GM18951 (cell line): Measurements from ENCODE around the gene GATM.
"Not testable (repeated sequence)": the region's sequence is repeated elsewhere in the genome, so short reads cannot be mapped to it uniquely, and the experiment has no call there.

ENCODE experiments used
- POLR2A ChIP-seq: IDR thresholded peaks from 4 replicates; pipeline ENCODE4 v1.6.1; 2011; ENCODE audit warnings: mild to moderate bottlenecking; ENCODE audit not compliant: insufficient read length, insufficient read depth; ENCODE audit errors: extremely low read depth
- in situ Hi-C: fragments of 300-500 bp; cut with MboI; formaldehyde crosslinking; loops from one replicate; pipeline ENCODE4 v1.12.0; 2022; ENCODE audit warnings: low sequenced_read_pairs, mixed read lengths, inconsistent platforms; ENCODE audit not compliant: unreplicated experiment

The GATM gene

DNA sequence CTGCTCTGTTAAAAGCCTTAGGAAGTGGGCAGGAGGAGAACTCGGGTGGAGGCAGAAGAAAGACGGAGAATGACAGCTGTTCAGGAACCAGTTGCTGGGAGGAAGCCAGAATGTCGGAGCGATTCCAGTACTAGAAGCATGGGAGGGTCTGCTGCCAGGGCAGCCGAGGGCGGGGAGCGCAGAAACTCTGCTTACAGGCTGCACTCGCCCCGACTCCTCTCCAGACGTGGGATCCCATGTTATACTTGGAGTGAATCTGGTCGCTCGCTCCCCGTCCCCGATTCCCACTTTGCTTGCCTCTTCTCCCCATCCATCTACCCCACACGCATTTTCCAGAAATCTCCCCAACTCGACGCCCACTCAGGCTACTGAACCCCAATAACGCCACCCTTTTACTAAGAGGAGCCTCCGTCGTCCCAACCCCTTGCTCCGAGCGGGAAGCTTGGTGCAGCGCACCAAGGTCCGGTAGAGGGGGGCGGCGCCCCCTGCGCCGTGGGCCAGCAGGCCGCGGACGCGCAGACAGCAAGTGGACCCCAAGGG, 665 bp downstream of the GATM start:
- in situ Hi-C loops, result no loop called here
- TF ChIP-seq POLR2A, result no peak

DNA sequence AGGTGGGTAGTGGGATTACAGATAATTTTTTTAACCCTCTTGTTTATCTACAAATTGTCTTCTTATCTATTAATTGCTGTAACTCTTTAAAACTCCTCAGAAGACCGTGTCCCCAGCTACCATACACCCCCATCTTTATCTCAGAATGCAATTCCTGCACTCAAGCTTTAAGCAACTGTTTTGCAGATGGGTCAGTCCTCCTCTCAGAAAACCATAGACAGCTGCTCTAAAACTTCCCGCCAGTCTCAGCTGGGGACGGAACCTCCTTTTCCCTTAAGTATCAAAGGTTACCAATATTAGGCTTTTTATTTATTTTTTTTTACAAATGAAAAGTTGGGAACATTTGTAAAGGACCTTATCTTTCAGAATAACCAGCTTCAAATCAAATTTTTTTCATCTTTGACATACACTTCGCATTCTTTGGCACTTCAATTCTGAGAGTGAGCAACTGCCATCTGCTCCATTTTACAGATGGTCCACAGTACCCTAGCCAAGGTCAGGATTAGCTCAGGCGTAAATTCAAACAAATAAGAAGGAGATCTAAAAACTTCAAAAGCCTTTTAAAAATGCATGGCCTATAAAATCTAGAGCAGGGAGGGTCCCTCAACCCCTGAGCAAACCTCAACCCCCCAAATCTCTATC, 1.3 kb downstream of the GATM start:
- TF ChIP-seq POLR2A, result no peak
- in situ Hi-C loops, result no loop called here

DNA sequence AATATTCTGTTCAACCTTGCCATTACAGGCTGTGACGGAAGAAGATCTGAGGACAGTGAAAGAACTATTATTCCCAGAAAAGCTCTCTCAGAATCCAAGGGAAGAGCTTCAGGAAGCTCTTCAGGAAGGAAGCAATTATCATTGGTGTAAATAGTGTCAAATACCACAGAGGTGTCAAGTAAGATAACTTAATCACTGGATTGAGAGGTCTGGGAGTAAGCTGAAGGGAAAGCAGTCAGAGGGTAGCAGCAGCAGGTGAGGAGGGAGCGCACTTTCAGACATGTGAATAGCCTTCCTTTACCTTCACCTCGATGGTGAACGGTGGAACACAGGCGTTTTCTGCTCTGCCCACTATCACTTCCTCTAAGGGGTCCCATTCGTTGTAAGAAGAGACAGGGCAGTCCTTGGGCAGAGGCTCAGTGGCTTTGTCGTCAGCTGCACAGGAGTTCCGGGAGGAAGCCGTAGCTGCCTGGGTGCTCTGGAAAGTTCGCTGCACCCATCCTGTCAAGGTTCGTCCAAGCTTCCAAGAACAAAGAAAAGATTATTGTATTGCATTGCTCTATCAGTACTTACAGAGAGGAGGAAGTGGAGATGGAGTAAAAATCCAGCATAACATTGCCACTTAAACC, 1.9 kb downstream of the GATM start:
- in situ Hi-C loops, result no loop called here
- no peak for TF ChIP-seq POLR2A

DNA sequence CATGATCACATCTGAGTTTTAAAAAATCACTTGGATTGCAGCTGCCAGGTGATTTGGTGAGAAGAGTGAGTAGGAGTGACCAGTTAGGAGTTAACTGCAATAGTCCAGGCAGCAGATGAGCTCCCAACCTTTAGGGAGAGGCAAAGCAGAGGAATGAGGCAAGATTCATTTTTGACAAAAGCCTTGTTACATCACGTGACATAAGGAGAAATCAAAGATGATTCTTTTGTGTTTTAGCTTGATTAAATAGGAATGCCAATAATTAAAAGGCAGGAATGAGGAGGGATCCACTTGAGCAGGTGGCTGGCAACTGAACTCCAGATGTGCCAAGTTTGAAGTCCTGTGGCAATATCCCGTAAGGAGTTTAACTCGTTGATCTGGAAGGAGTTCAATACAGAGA, 2.5 kb downstream of the GATM start:
- in situ Hi-C loops, result no loop called here

DNA sequence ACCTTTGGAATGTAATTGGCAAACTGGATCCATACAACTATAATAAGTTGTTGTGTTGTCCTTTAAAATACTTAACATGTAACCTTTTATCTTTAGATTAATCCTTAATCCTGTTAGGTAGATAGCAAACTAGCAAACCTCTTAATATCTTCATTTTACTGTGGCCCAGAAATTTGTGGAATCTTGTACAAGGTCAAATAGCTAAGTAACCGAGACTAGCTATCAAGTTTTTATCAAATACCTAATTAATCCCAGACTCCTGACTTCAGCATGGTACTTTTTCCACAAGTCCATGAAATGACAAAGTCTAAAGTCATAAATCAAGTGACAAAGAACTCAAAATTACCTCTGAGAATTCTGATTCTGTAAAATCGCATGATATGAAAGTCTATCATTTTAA, 4.4 kb downstream of the GATM start:
- no peak for TF ChIP-seq POLR2A
- in situ Hi-C loops, result no loop called here

More for the DNA sequence above, 2.5 kb downstream of the GATM start:
- no peak for TF ChIP-seq POLR2A

DNA sequence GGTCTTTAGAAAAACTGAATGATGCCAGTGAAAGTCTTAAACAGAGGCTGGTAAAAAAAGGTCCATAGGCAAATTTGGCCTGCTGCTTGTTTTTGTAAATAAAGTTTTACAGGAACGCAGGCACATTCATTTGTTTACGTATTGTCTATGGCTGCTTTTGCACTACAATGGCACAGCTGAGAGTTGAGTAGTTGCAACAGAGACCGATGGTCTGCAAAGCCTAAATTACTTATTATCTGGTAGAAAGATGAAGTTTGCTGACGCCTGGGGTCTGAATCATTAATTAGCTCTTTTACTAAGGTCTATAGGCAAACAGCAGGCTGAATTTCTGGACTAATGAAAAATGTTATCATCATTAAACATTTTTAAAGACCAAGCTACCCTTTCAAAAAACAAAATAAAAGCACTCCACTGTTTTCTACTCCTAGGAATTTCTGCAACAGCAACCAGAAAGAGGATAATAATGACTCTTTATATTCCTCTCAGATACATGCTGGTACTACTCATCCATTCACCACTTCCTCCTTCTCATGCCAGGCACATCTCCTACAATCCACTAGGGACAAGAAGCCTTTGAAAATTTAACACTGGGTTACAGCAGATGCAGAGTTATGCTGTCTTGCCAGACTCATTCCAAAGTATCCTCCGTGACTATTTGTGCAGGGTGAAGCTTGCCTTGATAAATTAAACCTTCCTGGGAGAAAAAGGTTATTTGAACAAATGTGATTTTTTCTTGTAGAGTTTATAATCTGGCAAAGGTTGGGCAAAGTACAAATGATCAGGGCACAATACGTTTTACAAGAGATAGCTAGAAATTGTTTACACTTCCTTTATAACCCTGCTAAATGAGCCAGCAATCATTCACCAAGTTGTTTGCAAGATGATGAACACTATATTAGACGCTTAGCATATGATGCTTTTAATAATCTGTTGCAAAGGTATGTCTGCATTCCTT, 6.0 kb downstream of the GATM start:
- in situ Hi-C loops, result no loop called here
- TF ChIP-seq POLR2A, result no peak

DNA sequence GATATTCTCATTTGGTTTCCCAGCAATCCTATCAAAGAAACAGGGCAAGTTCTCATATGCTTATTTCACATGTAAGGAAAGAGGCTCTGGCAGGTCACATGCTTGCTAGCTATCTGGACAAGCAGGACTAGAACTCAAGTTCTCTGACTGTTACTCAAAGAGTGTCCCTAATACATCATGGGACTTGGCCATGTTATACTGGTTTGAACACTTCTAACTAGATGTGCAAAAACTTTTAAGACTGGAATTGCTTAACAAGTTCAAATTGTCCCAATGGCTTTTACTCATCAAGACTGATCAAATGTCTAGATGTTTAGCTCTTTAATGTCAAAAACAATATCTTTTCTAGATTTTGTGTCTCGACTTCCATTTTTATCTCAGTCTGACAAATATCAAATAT, 6.8 kb downstream of the GATM start:
- in situ Hi-C loops, result no loop called here
- TF ChIP-seq POLR2A, result no peak

DNA sequence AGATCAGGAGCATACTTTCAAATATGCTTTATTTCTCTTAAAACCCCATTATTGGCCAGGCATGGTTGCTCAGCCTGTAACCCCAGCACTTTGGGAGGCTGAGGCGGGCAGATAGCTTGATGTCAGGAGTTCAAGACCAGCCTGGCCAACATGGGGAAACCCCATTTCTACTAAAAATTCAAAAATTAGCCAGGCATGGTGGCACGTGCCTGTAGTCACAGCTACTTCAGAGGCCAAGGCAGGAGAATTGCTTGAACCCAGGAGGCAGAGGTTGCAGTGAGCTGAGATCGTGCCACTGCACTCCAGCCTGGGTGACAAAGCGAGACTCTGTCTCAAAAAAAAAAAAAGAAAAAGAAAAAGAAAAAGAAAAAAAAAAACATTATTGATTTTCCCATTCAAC, 8.3 kb downstream of the GATM start:
- in situ Hi-C loops, result not testable (repeated sequence)

DNA sequence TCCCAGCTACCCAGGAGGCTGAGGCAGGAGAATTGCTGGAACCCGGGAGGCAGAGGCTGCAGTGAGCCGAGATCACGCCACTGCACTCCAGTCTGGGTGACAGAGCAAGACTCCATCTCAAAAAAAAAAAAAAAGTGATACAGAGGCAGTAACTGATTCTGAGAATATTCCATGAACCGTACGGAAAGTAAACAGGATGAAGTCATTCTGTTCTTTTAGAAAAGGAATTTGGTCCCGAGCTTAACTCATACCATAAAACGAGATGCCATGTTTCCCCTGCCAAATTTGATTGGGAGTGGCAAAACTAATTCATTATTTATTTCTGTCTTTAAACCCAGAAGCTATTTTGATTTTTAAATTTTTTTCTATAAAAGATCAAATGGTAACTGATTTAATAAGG, 11.1 kb downstream of the GATM start:
- in situ Hi-C loops, result not testable (repeated sequence)

DNA sequence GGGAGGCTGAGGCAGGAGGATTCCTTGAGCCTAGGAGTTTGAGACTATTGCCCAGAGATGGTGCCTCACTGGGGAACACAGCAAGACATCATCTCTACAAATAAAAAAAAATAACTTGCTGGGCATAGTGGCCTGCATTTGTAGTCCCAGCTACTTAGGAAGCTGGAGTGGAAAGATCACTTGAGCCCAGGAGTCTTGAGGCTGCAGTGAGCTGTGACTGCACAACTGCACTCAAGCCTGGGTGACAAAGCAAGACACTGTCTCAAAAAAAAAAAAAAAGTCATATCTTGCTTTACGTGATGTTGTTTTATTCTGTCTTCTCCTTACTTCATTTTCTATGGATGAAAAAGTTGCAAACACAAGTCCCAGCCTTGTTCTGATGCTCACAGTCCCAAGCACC, 14.1 kb downstream of the GATM start:
- in situ Hi-C loops, result no loop called here
- TF ChIP-seq POLR2A, result no peak

DNA sequence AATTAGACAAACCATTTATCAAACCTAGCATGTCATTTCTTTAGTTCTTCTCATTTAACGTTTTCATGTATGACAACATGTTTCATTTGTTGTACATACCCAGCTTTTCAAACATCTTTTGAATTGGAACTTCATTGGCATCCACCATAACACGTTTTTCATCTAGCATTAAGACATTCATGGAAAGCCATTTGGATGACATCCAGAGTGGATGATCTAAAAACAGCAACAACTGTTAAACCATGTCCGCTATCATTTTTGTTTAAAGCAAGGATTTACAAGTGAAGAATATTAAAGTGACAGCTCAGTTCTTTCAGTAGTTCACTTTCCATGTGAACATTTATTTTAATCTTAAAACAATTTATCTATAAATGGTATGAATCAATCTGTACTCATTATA, 14.5 kb downstream of the GATM start:
- no peak for TF ChIP-seq POLR2A
- in situ Hi-C loops, result no loop called here

DNA sequence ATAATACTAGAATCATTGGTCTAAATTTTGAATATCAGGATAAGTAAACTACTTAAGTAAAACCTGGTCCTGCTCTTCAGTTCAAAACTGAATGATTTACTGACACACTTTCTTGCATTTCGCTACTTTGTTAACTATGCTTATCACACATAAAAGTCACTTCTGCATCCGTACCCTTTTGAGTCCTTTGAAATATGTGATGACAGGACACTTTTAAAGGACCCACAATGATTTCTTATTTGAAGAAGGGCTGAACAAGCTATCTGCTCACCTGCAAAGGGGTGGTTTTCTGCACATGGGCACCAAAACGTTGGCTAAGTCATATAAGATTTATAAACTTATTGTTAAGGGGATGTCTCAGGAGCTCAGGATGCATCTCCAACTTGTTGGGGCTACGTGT, 15.0 kb downstream of the GATM start:
- in situ Hi-C loops, result no loop called here
- no peak for TF ChIP-seq POLR2A

DNA sequence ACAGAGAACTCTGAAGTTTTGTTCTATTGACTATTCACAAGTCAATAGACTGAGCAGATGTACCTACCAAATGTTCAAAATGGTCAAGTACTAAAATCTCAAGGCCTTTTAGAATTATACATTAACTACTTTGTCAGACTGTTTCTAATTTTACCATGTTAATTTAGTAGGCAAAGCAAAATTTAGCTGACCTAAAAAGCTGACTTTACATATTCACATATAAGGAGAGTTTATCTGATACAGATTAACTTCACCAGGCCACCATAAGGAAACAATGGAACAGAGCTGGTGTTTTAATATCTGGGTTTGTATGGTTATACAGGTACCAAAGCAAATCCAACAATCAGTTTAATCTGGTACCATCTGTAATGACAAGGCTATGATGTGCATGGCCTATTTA, 15.9 kb downstream of the GATM start:
- in situ Hi-C loops, result no loop called here
- TF ChIP-seq POLR2A, result no peak

DNA sequence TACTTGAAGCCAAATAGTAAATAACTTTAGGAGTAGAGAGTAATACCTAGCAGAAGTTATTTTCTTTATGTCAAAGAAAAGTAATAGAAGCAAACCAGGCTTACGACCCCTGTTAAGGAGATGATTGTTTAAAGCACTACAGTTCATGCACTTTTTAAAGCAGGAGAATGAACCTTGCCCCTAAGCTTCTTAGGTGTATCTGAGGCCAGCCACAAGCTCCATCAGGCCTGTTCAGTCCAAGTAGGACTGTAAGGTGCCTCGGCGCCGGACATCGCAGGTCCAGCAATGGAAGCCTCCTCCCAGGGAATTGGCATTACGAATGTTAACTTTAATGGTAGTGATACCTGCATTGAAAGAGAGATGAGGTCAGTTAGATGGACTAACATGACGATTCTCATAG, 16.5 kb downstream of the GATM start:
- TF ChIP-seq POLR2A, result no peak
- in situ Hi-C loops, result no loop called here
